NCI-H1436 (cell line): ENCODE data around the gene PPP6R3.
A peak's percentile ranks its signal among the peaks of the same experiment; 100 is the strongest.
"Not testable (repeated sequence)": the region's sequence is repeated elsewhere in the genome, so short reads cannot be mapped to it uniquely, and the experiment has no call there.

ENCODE experiments used
- DNase-seq: peaks from one replicate; lab custom pipeline; 2025; lab: John Stamatoyannopoulos, UW

Gene PPP6R3

GRCh38 chr11:68434159-68434558 lies 26.4 kb upstream of the PPP6R3 start:
- not testable (repeated sequence) for DNase-seq

- DNase-seq = no peak
Measured at GRCh38 chr11:68436162-68436888, 24.2 kb upstream of the PPP6R3 start.

GRCh38 chr11:68436985-68437926 lies 23.3 kb upstream of the PPP6R3 start:
- no peak for DNase-seq

- DNase-seq = no peak
Measured at GRCh38 chr11:68437927-68438657, 22.5 kb upstream of the PPP6R3 start.

GRCh38 chr11:68438658-68439259 lies 21.8 kb upstream of the PPP6R3 start:
- DNase-seq = no peak

GRCh38 chr11:68439355-68440065 lies 21.0 kb upstream of the PPP6R3 start:
- DNase-seq = no peak

GRCh38 chr11:68440224-68440623 lies 20.3 kb upstream of the PPP6R3 start:
- no peak for DNase-seq

GRCh38 chr11:68441466-68442230 lies 18.9 kb upstream of the PPP6R3 start:
- peak; percentile 33 for DNase-seq

- no peak for DNase-seq
Measured at GRCh38 chr11:68442433-68442832, 18.1 kb upstream of the PPP6R3 start.

- DNase-seq = no peak
Measured at GRCh38 chr11:68444566-68444965, 16.0 kb upstream of the PPP6R3 start.

GRCh38 chr11:68445531-68446035 lies 15.0 kb upstream of the PPP6R3 start:
- DNase-seq = no peak

GRCh38 chr11:68446046-68446725 lies 14.4 kb upstream of the PPP6R3 start:
- DNase-seq = no peak

GRCh38 chr11:68447015-68447801 lies 13.3 kb upstream of the PPP6R3 start:
- peak; percentile 55 for DNase-seq

- not testable (repeated sequence) for DNase-seq
Measured at GRCh38 chr11:68447914-68448313, 12.6 kb upstream of the PPP6R3 start.

GRCh38 chr11:68448604-68449011 lies 11.9 kb upstream of the PPP6R3 start:
- no peak for DNase-seq

- no peak for DNase-seq
Measured at GRCh38 chr11:68449951-68450350, 10.6 kb upstream of the PPP6R3 start.

- no peak for DNase-seq
Measured at GRCh38 chr11:68450711-68451110, 9.8 kb upstream of the PPP6R3 start.

- no peak for DNase-seq
Measured at GRCh38 chr11:68454767-68455166, 5.8 kb upstream of the PPP6R3 start.

GRCh38 chr11:68455485-68455884 lies 5.1 kb upstream of the PPP6R3 start:
- no peak for DNase-seq
